GM18517 (cell line): Measurements from ENCODE around the gene NFIB.

ENCODE experiments used
- ATAC-seq: cut with Tn5 transposase; IDR thresholded peaks from one replicate; pipeline ENCODE4 v1.9.1; 2021; ENCODE audit warnings: mild to moderate bottlenecking, moderate library complexity; ENCODE audit not compliant: unreplicated experiment

Gene NFIB

GRCh38 chr9:14052359-14052758 lies 261.6 kb downstream of the NFIB start:
- no peak for ATAC-seq

- ATAC-seq: no peak
Measured at GRCh38 chr9:14051419-14051818, 262.5 kb downstream of the NFIB start.

GRCh38 chr9:14043483-14043882 lies 270.5 kb downstream of the NFIB start:
- no peak for ATAC-seq

GRCh38 chr9:14037331-14037730 lies 276.6 kb downstream of the NFIB start:
- no peak for ATAC-seq

- ATAC-seq: no peak
Measured at GRCh38 chr9:14033067-14033466, 280.9 kb downstream of the NFIB start.
